ENCODE data around the gene SCAMP5.
A peak's percentile ranks its signal among the peaks of the same experiment; 100 is the strongest.

SCAMP5 gene

GRCh38 chr15:75048394-75048793, 53.0 kb downstream of the SCAMP5 start:
- no peak for DNase-seq (ENCODE audit: low spot score)

- DNase-seq (ENCODE audit: low spot score): no peak
Observed at GRCh38 chr15:75049392-75049791, 54.0 kb downstream of the SCAMP5 start.

GRCh38 chr15:75050283-75050682, 54.9 kb downstream of the SCAMP5 start:
- DNase-seq (ENCODE audit: low spot score): no peak

- no peak for DNase-seq (ENCODE audit: low spot score)
Observed at GRCh38 chr15:75051191-75051608, 55.8 kb downstream of the SCAMP5 start.

GRCh38 chr15:75051711-75052110, 56.3 kb downstream of the SCAMP5 start:
- DNase-seq (ENCODE audit: low spot score): no peak

- no peak for DNase-seq (ENCODE audit: low spot score)
Observed at GRCh38 chr15:75052972-75053747, 57.8 kb downstream of the SCAMP5 start.

- DNase-seq (ENCODE audit: low spot score): no peak
Observed at GRCh38 chr15:75053748-75054125, 58.4 kb downstream of the SCAMP5 start.

GRCh38 chr15:75054172-75054897, 59.0 kb downstream of the SCAMP5 start:
- DNase-seq (ENCODE audit: low spot score): no peak

- no peak for DNase-seq (ENCODE audit: low spot score)
Observed at GRCh38 chr15:75056036-75056435, 60.7 kb downstream of the SCAMP5 start.

GRCh38 chr15:75058127-75058905, 63.0 kb downstream of the SCAMP5 start:
- DNase-seq (ENCODE audit: low spot score): no peak

GRCh38 chr15:75059607-75060006, 64.2 kb downstream of the SCAMP5 start:
- DNase-seq (ENCODE audit: low spot score): no peak

GRCh38 chr15:75061272-75061671, 65.9 kb downstream of the SCAMP5 start:
- peak; percentile 12 for DNase-seq (ENCODE audit: low spot score)

GRCh38 chr15:75062706-75063105, 67.3 kb downstream of the SCAMP5 start:
- peak; percentile 30 for DNase-seq (ENCODE audit: low spot score)

GRCh38 chr15:75063338-75063737, 68.0 kb downstream of the SCAMP5 start:
- DNase-seq (ENCODE audit: low spot score): peak; percentile 8

GRCh38 chr15:75063889-75064288, 68.5 kb downstream of the SCAMP5 start:
- DNase-seq (ENCODE audit: low spot score): peak; percentile 25

- peak; percentile 8 for DNase-seq (ENCODE audit: low spot score)
Observed at GRCh38 chr15:75064846-75065245, 69.5 kb downstream of the SCAMP5 start.

- peak; percentile 28 for DNase-seq (ENCODE audit: low spot score)
Observed at GRCh38 chr15:75065467-75065850, 70.1 kb downstream of the SCAMP5 start.

- DNase-seq (ENCODE audit: low spot score): peak; percentile 4
Observed at GRCh38 chr15:75065851-75066509, 70.6 kb downstream of the SCAMP5 start.

- DNase-seq (ENCODE audit: low spot score): no peak
Observed at GRCh38 chr15:75067123-75067830, 71.9 kb downstream of the SCAMP5 start.

- no peak for DNase-seq (ENCODE audit: low spot score)
Observed at GRCh38 chr15:75068748-75069147, 73.4 kb downstream of the SCAMP5 start.

GRCh38 chr15:75069301-75069925, 74.0 kb downstream of the SCAMP5 start:
- no peak for DNase-seq (ENCODE audit: low spot score)

Measured in ecto neural progenitor cell (in vitro differentiated cells).